Measurements from ENCODE around the gene FNDC1.

Gene FNDC1

GRCh38 chr6:159309723-159310122, 140.5 kb downstream of the FNDC1 start:
- DNase-seq (ENCODE audit: low read depth), result no peak

- DNase-seq (ENCODE audit: low read depth), result no peak
These were observed 142.4 kb downstream of the FNDC1 start for GRCh38 chr6:159311618-159312017.

GRCh38 chr6:159312206-159312605, 143.0 kb downstream of the FNDC1 start:
- DNase-seq (ENCODE audit: low read depth), result no peak

GRCh38 chr6:159313018-159313417, 143.8 kb downstream of the FNDC1 start:
- no peak for DNase-seq (ENCODE audit: low read depth)

GRCh38 chr6:159315562-159315961, 146.4 kb downstream of the FNDC1 start:
- DNase-seq (ENCODE audit: low read depth), result no peak

- no peak for DNase-seq (ENCODE audit: low read depth)
These were observed 148.2 kb downstream of the FNDC1 start for GRCh38 chr6:159317430-159317829.

- no peak for DNase-seq (ENCODE audit: low read depth)
These were observed 152.1 kb downstream of the FNDC1 start for GRCh38 chr6:159321267-159321666.

Measured in stimulated activated CD8-positive, alpha-beta memory T cell treated with anti-CD3 and anti-CD28 coated beads, Interleukin-7, amount 100 ng/mL, for 24 hours (primary cell).